Amygdala (tissue), 56 donors: ENCODE results near the gene KSR1.
"Not testable (repeated sequence)": the region's sequence is repeated elsewhere in the genome, so short reads cannot be mapped to it uniquely, and the experiment has no call there.

Source experiments
- DNase-seq, 56 donors: peaks; one replicate each; lab custom pipeline; 2025; lab: John Stamatoyannopoulos, UW

KSR1 gene

DNA sequence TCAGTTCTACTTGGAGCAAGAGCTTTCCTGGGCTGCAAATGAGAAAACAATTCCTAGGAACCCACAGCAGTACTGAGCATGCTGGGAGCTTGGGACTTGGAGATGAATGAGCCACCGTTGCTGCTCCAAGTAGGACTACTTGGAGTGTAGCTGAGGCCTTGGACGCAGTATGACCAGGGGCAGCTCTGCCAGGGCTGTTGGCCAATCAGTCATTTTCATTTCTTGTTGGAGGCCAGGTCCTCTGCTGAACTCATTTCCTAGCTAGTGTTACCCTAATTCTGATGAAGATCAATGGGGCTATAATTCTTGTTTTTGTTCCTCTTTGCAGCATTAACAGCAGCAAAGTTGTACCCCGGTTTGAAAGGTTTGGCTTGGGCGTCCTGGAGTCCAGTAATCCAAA lies 166.7 kb downstream of the KSR1 start:
- peak in 20 of 56 donors; percentile 3 to 70 (median 32) for DNase-seq

DNA sequence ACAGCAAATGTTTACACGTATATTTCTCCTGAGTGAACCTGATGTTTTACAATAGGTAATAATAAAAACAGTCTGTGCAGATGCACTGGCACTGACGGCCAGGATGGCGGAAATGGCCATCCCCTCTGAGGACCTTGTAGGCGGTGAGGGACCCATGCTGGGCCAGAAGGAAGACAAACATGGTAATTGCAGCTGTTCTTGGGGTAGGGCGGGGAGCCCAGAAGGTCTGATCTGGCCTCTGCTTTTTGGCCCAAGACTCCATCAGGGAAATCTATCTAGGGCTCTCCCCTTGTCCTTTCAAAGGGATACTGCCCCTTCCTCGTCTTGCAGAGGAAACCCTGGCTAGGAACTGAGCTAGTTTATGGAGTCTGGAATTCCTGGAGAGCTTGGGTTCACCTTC lies 167.4 kb downstream of the KSR1 start:
- DNase-seq, result no peak

DNA sequence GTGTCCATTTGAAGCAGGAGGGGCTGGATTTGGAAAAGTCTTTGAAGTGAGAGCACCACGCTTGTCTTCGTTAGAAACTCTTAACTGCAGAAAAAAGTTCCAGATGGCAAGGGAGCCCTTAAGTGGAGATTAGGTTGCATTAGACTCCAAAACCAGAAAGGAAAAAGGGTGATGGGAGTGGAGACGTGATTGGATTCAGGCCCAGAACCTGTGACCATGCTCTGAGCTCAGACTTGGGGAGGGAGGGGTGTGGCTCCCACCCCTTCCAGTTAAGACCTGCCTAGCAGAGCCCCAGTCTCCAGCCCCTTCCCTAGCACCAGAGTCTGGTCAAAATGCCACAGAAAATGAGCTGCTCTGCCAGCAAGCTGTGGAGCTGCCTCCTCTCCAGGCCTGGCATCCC lies 168.3 kb downstream of the KSR1 start:
- DNase-seq, result no peak

DNA sequence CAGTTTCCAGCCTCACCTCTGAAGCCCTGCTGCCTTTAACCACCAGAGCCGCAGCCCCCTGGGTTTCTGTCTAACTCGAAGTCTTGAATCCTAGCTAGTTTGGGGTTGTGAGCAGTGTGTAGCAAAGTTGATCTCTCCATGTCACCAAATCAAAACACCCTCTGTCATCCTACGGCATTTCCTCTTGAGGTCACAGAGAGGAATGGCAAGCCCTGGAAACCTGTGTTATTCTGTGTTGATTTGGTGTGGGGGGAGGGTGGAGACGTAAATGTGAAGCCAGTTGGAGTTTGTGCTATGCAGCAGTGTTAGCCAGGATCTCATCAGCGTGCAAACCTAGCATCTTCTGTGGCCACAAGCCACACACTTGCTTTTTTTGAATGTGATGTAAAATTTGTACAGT lies 169.6 kb downstream of the KSR1 start:
- no peak for DNase-seq

DNA sequence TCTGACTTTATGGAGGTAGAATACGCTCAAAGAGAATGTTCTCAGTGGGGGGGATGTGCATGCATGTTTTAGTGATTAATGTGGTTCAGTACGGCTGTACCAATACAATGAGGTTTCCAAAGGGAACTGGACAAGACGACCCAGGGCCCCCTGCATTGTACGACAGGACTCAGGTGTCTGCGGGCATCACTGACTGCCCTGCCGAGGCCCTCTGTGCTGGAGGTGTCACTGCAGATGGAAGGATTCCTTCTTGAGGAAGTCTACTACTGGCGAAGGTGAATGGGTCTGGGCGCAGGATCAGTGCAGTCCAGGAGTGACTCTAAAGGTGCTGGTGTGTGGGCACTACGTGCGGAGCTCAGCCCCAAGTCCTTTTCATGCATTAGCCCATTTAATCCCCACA lies 171.3 kb downstream of the KSR1 start:
- no peak for DNase-seq

DNA sequence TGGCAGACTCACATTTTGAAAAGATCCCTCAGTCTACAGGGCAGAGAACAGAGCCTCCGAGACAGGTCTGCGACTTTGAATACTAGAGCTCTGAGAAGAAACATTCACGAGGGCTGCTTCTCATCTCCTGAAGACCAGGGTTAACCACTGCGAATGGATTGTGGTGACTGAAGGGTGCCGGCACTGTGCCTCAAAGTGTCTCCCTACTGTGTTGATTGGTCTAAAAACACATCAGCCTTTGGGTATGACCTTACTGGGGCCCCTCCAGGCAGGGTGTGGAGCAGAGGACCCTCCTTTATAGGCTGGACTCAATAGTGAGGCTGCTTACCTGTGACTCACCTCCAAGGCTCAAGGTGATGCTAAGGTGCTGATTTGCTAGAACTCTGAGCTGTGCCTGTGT lies 172.1 kb downstream of the KSR1 start:
- no peak for DNase-seq

DNA sequence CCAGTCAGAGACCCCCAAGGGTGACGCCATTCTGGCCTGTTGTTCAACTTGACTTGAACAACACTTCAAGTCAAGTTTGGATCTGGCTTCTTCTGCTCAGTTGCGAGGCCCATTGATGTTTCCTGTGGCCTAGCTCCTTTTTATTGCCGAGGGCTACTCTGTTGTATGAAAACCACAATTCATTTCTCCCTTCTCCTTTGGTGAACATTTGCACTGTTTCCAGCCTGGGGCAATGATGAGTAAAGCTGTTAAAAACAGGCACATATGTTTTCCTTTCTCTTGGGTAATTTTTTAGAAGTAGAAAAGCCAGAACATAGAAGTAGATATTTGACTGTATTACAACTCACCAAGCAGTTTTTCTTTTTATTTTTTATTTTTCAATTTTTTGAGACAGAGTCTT lies 173.0 kb downstream of the KSR1 start:
- DNase-seq, result not testable (repeated sequence)

DNA sequence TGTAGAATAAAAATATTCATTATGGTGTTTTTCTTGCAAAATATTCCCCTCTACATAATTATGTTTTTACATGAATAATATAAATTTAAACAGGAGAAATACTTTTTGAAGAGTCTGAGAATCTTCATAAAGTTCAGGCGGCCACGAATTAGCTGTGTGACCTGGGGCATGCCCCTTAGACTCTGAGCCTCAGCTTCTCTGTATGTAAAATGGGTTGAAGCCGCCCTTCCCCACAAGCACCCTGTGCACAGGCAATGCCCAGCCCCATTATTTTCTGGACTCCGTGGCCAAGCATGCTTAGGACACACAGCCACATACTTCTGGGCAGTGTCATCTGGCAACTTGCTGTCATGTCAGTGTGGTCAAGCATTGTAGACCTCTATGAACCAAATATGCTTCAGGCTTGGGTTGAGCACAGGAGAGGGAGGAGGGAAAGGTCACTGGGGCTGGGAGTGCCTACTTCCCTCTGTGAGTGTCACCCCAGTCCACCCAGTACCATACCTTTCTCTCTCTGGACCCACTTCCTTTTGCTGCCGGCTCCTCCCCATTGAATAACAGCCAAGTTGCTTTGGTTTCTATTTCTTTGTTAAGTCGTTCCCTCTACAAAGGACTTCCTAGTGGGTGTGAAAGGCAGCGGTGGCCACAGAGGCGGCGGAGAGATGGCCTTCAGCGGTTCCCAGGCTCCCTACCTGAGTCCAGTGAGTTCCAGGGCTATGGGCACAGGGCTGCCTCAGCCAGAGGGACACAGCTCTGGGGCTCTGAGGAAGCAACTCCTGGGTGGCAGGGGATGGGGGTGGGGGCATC lies 174.6 kb downstream of the KSR1 start, which contains the start of gene LGALS9:
Gene LGALS9, plus strand, starts transcription at position 582 of the 804 bp plus-strand sequence. Its CDS starts 78 bp downstream, at position 660.
- DNase-seq, result peak in 4 of 56 donors; percentile 1 to 28 (median 9)

DNA sequence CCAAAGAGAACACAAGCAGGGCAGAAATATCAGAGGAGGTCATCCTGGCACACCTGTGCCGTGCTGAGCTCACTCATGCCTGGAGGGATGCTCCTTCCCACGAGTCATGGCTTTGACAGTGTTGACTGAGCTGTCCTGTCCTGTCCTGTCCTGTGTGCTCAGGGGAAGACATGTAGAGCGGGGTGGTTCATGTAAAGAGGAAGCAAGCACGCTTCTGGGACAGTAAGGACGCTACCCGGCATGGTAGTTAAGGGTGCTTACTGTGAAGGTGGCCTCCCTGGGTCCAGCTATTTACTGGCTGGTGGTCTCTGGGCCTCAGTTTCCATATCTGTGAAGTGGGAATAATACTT lies 175.1 kb downstream of the KSR1 start:
- no peak for DNase-seq

DNA sequence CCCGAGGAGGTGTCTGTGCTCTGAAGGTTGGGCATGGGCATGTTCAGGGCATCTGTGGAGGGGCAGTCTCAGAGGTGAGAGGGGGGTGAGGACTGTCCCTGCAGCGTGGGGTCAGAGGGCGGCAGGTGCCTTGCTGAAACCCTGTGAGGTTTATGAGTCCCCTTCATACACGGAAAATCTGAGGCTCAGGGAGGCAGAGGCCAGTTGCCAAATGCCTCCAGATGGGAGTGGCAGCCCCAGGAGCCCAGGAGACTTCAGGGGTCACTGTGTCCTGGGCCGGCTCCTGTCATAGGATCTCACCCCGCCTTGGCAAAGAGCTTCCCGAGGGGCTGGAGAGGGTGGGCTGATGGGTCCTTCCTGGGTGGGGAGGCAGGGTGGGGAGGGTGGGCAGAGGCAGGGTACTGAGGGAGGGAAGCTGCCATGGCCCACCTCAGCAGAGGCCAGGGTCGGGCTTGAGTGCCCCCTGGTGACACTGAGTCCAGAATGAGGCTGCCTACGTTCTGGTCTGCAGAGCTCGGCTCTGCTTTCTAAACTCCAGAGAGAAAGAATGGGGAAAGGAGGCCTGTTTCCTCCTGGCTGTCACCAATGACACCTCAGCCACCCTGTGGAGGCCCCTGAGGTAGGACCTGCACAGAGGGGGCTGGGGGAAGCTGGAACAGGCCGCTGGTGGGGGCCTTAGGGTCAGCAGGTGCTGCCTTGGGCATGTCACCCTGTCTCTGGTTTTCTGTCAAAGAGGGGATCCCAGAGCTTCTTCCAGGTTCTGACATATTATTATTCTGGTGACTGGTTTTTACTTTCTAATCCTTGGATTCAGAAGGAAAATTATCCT lies 175.9 kb downstream of the KSR1 start:
- no peak for DNase-seq

DNA sequence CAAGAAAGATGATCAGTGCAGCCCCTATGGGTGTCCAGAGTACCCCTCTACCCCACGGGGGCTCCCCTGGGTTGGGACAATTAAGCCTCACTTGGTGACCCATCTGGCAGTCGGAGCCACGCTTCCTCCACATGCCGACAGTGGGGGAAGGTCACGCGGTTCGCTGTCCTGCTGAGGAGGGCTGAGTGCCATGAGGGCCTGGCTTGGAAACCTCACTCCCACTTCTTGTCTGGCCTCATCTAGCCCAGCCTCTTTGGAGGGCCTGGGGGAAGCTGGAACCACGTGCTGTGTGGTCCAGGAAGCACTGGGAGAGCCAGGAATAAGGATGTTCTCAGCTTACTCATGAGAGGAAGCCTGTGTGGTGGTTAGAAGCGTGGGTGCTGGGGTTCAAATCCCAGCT lies 176.5 kb downstream of the KSR1 start:
- DNase-seq, result peak in 50 of 56 donors; percentile 19 to 83 (median 56)

DNA sequence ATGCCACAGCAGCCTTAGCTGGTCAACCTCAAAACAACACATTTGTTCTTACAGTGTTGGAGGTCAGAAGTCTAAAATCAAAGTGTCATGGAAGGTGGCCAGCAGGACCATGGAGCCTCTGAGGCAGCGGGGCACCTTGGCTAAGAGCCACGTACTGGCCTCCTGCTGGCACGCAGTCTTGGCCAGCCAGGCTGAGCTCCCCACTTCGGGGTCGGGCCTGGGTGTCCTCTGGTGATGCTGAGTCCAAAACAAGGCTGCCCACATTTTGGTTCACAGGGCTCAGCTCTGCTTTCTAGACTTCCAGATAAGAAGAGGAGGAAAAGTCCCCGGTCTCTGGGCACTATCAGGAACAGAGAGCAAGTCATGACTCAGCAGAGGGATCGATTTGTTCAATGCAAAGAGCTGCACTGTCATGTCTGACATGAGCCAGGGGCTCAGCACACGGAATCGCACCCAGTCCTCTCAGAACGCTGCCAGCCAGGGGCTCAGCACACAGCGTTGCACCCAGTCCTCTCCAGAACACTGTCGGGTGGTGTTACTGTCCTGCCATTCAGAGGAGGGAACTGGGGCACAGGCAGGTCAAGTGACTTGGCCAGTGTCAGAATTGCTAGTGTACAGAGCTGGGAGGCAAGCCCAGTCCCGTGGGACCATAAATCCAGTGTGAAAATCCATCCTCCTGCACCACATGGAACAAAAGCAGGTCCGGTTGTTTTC lies 177.2 kb downstream of the KSR1 start:
- peak in 9 of 56 donors; percentile 5 to 37 (median 12) for DNase-seq

DNA sequence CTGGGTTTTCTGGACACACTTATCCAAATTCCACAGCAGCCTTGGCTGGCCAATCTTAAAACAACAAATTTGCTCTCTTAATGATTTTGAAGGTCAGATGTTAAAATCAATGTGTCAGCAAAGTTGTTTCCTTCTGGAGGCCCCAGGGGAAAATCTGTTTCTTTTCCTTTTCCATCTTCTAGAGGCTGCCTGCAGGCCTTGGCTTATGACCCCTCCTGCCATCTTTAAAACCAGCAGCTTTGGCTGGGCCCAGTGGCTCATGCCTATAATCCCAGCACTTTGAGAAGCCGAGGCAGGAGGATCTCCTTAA lies 177.7 kb downstream of the KSR1 start:
- no peak for DNase-seq

DNA sequence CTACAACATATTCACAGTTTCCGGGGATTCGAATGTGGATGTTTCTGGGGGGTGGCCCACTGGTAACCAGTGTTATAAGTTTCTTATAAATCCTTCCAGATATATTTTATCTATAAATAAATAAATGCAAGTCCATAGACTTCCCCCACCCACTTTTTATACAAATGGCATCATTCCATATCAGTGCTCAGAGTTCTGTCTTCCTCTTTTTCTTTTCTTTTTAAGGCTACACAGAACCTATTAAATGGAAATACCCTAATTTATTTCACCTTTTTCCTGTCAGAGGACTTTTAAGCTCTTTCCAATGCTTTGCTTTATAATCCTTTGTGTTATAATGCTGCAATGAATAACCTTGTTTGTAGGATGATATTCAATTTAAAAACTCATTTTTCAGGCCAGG lies 178.5 kb downstream of the KSR1 start:
- no peak for DNase-seq

DNA sequence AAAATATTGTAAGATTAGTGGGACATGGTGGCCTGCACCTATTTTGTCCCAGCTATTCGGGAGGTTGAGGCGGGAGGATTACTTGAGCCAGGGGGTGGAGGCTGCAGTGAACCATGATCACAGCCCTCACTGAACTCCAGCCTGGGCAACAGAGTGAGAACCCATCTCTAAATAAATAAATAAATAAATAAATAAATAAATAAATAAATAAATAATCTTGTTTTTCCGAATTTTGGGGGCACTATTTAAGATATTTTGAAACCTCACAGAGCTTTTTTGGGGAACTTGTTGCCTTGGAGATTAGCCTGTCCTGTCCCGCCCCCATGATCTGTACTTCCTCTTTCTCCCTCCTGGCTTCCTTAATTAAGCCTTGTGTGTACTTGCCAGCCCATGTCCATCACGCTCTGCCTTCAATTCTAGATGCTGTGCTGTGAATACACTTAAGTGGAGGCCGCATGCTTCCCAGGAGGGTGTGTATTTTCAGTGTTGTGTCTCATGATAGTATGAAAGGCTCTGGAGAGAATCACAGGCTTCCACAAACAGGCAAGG lies 179.1 kb downstream of the KSR1 start:
- peak in 12 of 56 donors; percentile 2 to 61 (median 15) for DNase-seq

DNA sequence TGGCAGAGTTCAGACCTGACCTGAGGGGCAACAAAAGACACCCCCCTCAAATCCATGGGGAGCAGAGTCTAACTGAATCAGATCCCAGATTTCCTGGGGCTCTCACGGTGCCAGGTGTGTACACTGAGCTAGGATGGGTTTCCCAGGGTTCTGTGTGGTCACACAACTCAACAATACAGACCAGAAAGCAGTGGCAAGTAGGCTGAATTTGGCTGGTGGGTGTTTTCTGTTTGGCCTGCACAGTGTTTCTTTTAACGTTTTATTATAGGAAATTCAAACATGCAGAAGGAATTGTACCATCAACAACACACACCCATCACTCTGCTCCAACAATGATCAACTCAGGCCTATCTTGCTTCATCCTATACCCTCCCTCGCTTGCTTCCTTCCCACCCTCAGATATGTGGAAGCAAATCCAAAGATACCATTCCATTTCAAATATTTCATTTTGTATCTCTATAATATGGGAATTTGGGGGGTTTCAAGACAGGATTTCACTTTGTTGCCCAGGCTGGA lies 179.8 kb downstream of the KSR1 start:
- DNase-seq, result not testable (repeated sequence)

DNA sequence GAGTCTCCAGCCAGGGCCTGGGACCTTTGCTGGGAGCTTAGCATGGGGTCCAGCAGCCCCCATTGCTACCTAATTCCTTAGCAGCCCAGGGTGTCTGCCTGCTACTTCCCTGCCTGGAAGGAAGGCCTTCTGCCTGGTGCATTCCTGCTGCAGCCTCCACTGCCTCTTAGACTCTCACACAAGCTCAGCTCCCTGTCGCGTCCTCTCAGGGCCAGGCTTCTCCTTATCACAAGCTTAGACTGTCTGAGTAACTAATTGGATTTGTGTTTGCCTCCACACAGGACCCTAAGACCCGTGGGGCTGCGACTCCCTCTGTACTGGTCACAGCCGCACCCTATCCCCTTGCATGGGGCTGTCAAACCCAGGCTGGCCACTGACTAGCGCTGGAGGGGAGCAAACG lies 181.6 kb downstream of the KSR1 start:
- DNase-seq, result not testable (repeated sequence)

DNA sequence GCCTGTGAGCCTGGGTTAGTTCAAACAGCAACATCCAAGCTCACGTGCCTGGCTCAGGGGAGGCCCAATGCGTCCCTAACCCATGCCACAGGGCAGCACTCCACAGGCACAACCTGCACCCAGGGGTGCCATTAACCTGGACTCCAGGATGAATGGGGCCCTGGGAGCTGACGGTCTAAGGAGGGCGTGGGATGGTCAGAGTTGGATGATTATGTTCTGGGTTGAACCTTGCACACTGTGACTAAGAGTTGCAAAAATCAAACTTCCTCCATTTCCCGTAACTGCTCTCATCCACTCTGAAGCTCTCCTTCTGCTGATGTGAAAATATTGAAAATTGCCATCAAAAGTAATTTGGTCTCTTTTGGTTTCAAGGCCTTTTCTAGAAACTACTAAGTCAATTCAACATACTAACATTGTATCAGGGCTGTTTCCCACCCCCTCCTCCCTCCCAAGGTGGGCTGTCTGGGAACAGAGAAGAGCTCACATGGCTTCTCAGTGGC lies 182.2 kb downstream of the KSR1 start:
- DNase-seq, result not testable (repeated sequence)

DNA sequence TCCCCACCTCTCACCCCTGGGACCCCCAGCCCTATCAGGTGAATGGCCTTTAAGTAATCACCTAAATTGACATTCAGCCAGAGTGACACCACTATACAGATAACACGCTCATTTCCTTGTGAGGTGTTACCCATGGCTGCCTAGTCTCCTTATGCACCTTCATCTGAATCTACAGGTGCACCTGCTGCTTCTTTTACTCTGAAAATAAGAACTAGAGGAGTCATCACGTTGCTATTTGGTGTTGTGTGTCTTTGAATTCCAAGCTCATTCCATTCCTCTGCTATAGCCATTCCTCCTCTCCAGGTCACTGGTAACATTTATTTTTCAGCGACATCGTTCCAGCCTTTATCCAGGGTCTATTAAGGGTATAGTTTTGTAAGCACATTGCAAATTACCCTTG lies 184.5 kb downstream of the KSR1 start:
- no peak for DNase-seq

DNA sequence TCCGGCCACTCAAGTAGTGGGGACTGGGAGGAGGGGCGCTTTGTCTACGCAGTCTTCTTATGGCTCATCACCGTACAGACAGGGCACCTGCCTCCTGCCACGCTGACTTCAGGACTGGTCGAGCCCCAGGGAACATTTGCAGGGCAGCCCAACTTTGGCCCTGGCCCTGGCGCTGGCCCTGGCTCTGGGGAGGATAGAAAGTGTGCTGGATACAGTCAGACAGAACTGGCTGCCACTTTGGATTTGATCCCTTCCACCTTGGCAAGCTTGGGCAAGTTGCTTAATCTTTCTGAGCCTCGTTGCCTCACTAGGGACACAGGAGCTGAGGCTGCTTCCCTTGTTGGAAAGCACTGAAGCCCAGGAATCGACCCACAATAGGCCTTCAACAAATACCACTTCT lies 188.3 kb downstream of the KSR1 start:
- peak in 11 of 56 donors; percentile 5 to 32 (median 20) for DNase-seq
